ENCODE measurements around the gene C16orf92.
A peak's percentile ranks its signal among the peaks of the same experiment; 100 is the strongest.

C16orf92 gene

DNA sequence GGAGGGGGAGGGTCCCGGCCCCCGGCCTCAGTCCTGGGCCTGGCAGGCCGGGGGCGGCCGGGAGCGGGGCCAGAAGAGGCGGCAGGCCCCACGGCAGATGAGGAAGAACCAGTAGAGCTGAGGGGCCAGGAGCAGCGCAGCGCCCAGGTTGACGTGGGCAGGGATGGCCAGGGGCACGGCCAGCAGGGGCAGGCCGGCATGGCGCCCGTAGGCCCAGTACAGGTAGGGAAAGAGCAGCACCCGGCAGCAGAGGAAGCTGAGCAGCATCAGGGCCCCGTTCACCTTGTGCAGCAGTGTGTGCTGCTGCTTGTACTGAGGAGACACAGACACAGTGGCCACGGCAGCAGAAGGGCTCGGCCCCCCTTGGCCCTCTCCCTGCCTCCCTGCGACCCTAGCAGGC is 2.2 kb downstream of the C16orf92 start:
- Histone ChIP-seq H3K27ac (replicated peaks; ENCODE audit: low read length) (no peak overlapping the region), H3K23ac (ENCODE audit: low read depth, low read length, poor library complexity) (no peak overlapping the region), H2BK12ac (ENCODE audit: low read length) (no peak overlapping the region), H3K9ac (ENCODE audit: low read depth, low read length, poor library complexity) (no peak overlapping the region), H4K8ac (ENCODE audit: low read depth, low read length) (no peak overlapping the region), H3K9me3 (replicated peaks in 1 of 2; ENCODE audit: control insufficient read depth in 2 of 2, insufficient read depth in 1 of 2, low read depth in 1 of 2, low read length in 2 of 2) (no peaks in the 10 kb centered on the region), H3K4ac (ENCODE audit: low read length) (no peak overlapping the region), H3K14ac (ENCODE audit: low read length) (peak overlapping the region; percentile 6), H3K4me1 (ENCODE audit: control insufficient read depth in 2 of 2, insufficient read depth in 1 of 2, low read depth in 1 of 2, low read length in 2 of 2) (peaks cover 4 to 13% of the 10 kb centered on the region in 2 donors), H4K91ac (ENCODE audit: low read depth, low read length, poor library complexity) (no peak overlapping the region), H2BK15ac (ENCODE audit: low read length) (peak overlapping the region; percentile 30), H2BK5ac (ENCODE audit: low read length) (peak overlapping the region; percentile 73), H3K79me1 (ENCODE audit: low read depth, low read length) (peaks cover 4% of the 10 kb centered on the region), H2BK120ac (ENCODE audit: low read depth, low read length) (no peak overlapping the region), H2AK5ac (ENCODE audit: low read depth, low read length) (no peak overlapping the region), H3K4me2 (ENCODE audit: insufficient read depth, low read length, poor library complexity, severe bottlenecking) (no peak overlapping the region), H3K36me3 (replicated peaks in 1 of 2; ENCODE audit: control insufficient read depth in 2 of 2, insufficient read depth in 2 of 2, low read length in 2 of 2) (peaks cover 0 to 7% of the 10 kb centered on the region in 2 donors), H3K4me3 (ENCODE audit: low read length in 2 of 2) (no peak overlapping the region), H3K18ac (ENCODE audit: low read length) (no peak overlapping the region), H3K27me3 (ENCODE audit: control insufficient read depth in 3 of 3, insufficient read depth in 3 of 3, low read depth in 1 of 3, low read length in 3 of 3) (peaks cover 0 to 24% (median 0%) of the 10 kb centered on the region in 3 experiments), H2AFZ (ENCODE audit: low read length) (no peak overlapping the region)
- DNase-seq (ENCODE audit: low spot score) = no peak
- WGBS, 2 donors (ENCODE audit: extremely low coverage in 2 of 2, insufficient read length in 2 of 2, insufficient replicate concordance in 1 of 2) = no CpG with 5 or more reads among the region's 20 CpGs

DNA sequence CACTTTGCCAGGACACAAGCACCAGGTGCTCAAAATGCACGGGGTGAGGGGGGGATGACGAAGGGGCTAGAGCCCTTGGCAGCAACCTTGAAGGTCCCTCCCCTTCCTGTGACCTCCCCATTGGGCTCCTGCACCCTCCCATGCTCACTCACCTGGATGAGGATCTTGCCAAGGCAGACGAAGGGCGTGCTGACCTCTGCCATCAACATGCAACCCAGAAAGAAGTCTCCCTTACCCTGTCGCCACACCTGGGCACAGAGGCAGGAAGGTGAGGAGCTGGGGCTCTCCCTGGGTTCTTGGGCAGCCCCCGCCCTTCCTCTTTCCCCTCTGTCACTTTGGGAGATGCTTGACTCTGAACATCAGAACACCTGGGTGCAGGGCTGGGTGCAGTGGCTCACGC is 2.6 kb downstream of the C16orf92 start:
- no CpG with 5 or more reads among the region's 7 CpGs for WGBS, 2 donors (ENCODE audit: extremely low coverage in 2 of 2, insufficient read length in 2 of 2, insufficient replicate concordance in 1 of 2)
- no peak overlapping the region for H2BK120ac ChIP-seq (ENCODE audit: low read depth, low read length)

DNA sequence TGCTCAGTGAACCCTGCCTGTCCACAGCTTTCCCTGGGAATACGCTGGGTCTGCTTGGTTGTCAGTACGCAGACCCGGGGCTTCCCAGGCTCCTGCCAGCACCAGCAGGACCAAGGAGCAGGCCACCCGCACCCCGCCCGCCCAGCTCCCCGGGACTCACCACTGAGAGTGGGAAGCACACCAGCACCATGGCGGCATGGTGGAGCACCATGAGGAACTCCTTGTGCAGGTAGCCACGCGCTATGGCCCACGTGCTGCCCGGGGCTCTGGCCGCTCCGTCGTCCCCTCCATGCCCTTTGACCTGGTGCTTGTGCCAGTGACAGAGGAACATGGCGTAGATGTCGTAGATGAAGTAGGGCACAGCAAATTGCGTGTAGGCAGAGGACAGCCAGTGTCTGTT is 3.5 kb downstream of the C16orf92 start:
- H3K9ac ChIP-seq (ENCODE audit: low read depth, low read length, poor library complexity) = peak overlapping the region; percentile 56
- DNase-seq (ENCODE audit: low spot score) = no peak
- no peak overlapping the region for H3K4ac ChIP-seq (ENCODE audit: low read length)
- no peak overlapping the region for H3K4me2 ChIP-seq (ENCODE audit: insufficient read depth, low read length, poor library complexity, severe bottlenecking)
- H3K18ac ChIP-seq (ENCODE audit: low read length) = no peak overlapping the region
- H3K4me3 ChIP-seq (ENCODE audit: low read length in 2 of 2) = no peak overlapping the region
- H2AK5ac ChIP-seq (ENCODE audit: low read depth, low read length) = no peak overlapping the region
- WGBS, 2 donors (ENCODE audit: extremely low coverage in 2 of 2, insufficient read length in 2 of 2, insufficient replicate concordance in 1 of 2) = no CpG with 5 or more reads among the region's 18 CpGs
- peak overlapping the region; percentile 69 for H3K23ac ChIP-seq (ENCODE audit: low read depth, low read length, poor library complexity)
- peaks cover 6 to 17% of the 10 kb centered on the region in 2 donors for H3K4me1 ChIP-seq (ENCODE audit: control insufficient read depth in 2 of 2, insufficient read depth in 1 of 2, low read depth in 1 of 2, low read length in 2 of 2)
- H3K36me3 ChIP-seq (replicated peaks in 1 of 2; ENCODE audit: control insufficient read depth in 2 of 2, insufficient read depth in 2 of 2, low read length in 2 of 2) = peaks cover 0 to 7% of the 10 kb centered on the region in 2 donors
- H3K27me3 ChIP-seq (ENCODE audit: control insufficient read depth in 3 of 3, insufficient read depth in 3 of 3, low read depth in 1 of 3, low read length in 3 of 3) = peaks cover 0 to 24% (median 0%) of the 10 kb centered on the region in 3 experiments
- H3K79me1 ChIP-seq (ENCODE audit: low read depth, low read length) = peaks cover 2% of the 10 kb centered on the region
- H2BK12ac ChIP-seq (ENCODE audit: low read length) = no peak overlapping the region
- H3K27ac ChIP-seq (replicated peaks; ENCODE audit: low read length) = no peak overlapping the region
- no peak overlapping the region for H2BK5ac ChIP-seq (ENCODE audit: low read length)
- H2AFZ ChIP-seq (ENCODE audit: low read length) = no peak overlapping the region
- H4K91ac ChIP-seq (ENCODE audit: low read depth, low read length, poor library complexity) = no peak overlapping the region
- H2BK120ac ChIP-seq (ENCODE audit: low read depth, low read length) = no peak overlapping the region
- H3K9me3 ChIP-seq (replicated peaks in 1 of 2; ENCODE audit: control insufficient read depth in 2 of 2, insufficient read depth in 1 of 2, low read depth in 1 of 2, low read length in 2 of 2) = no peaks in the 10 kb centered on the region
- no peak overlapping the region for H2BK15ac ChIP-seq (ENCODE audit: low read length)
- H4K8ac ChIP-seq (ENCODE audit: low read depth, low read length) = no peak overlapping the region
- peak overlapping the region; percentile 65 for H3K14ac ChIP-seq (ENCODE audit: low read length)

More for the DNA sequence above, 2.6 kb downstream of the C16orf92 start:
- no peak overlapping the region for H3K4me3 ChIP-seq (ENCODE audit: low read length in 2 of 2)
- peaks cover 0 to 7% of the 10 kb centered on the region in 2 donors for H3K36me3 ChIP-seq (replicated peaks in 1 of 2; ENCODE audit: control insufficient read depth in 2 of 2, insufficient read depth in 2 of 2, low read length in 2 of 2)
- peaks cover 4% of the 10 kb centered on the region for H3K79me1 ChIP-seq (ENCODE audit: low read depth, low read length)
- H3K27ac ChIP-seq (replicated peaks; ENCODE audit: low read length) = no peak overlapping the region
- H2BK5ac ChIP-seq (ENCODE audit: low read length) = no peak overlapping the region
- peaks cover 7 to 15% of the 10 kb centered on the region in 2 donors for H3K4me1 ChIP-seq (ENCODE audit: control insufficient read depth in 2 of 2, insufficient read depth in 1 of 2, low read depth in 1 of 2, low read length in 2 of 2)
- H4K8ac ChIP-seq (ENCODE audit: low read depth, low read length) = peak overlapping the region; percentile 77
- H2BK12ac ChIP-seq (ENCODE audit: low read length) = no peak overlapping the region
- no peak overlapping the region for H3K4me2 ChIP-seq (ENCODE audit: insufficient read depth, low read length, poor library complexity, severe bottlenecking)
- DNase-seq (ENCODE audit: low spot score) = no peak
- H2AK5ac ChIP-seq (ENCODE audit: low read depth, low read length) = no peak overlapping the region
- H3K14ac ChIP-seq (ENCODE audit: low read length) = no peak overlapping the region
- peak overlapping the region; percentile 30 for H2BK15ac ChIP-seq (ENCODE audit: low read length)
- no peak overlapping the region for H3K18ac ChIP-seq (ENCODE audit: low read length)
- H3K23ac ChIP-seq (ENCODE audit: low read depth, low read length, poor library complexity) = no peak overlapping the region
- peaks cover 0 to 24% (median 0%) of the 10 kb centered on the region in 3 experiments for H3K27me3 ChIP-seq (ENCODE audit: control insufficient read depth in 3 of 3, insufficient read depth in 3 of 3, low read depth in 1 of 3, low read length in 3 of 3)
- no peaks in the 10 kb centered on the region for H3K9me3 ChIP-seq (replicated peaks in 1 of 2; ENCODE audit: control insufficient read depth in 2 of 2, insufficient read depth in 1 of 2, low read depth in 1 of 2, low read length in 2 of 2)
- H4K91ac ChIP-seq (ENCODE audit: low read depth, low read length, poor library complexity) = no peak overlapping the region
- no peak overlapping the region for H3K4ac ChIP-seq (ENCODE audit: low read length)
- no peak overlapping the region for H2AFZ ChIP-seq (ENCODE audit: low read length)
- H3K9ac ChIP-seq (ENCODE audit: low read depth, low read length, poor library complexity) = no peak overlapping the region

DNA sequence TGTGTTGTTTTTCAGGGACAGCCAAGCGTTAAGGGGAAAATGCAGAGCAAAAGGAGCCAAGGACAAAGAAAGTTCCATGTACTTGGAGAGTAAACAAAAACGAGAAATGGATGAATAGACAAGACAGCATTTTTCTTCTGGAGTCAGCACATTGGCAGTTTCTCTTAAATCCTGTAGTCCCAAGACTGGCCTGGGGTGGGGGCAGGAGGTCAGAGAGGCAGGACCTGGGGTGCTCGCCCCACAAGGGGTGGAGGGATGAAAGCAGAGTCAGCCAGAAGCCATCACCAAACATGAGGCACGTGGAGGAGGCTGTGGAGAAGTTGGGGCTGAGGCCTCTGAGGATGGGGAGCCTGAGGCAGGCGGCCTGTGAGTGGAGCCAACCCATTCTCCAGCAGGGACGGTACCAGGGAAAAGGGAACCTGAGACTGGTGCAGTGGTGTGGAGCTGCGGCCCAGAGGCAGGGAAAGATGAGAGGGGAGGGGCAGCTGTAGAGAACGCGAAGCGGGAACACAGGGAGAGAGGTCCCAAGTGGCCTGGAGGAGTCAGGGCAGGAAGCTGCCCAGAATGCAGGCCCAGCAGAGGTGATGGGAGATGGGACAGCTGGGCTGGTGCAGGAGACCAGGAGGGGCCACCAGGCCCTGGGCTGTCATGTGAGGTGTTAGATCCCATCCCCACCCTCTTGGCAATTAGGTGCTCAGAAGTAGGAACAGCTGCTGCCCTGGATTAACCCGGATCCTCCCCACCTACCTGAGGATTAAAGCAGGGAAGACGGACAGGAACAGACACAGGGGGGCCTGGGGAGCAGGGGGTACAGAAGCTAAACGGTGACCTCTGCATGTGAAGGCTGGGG is 4.8 kb downstream of the C16orf92 start:
- Histone ChIP-seq H3K79me1 (ENCODE audit: low read depth, low read length) (no peaks in the 10 kb centered on the region), H3K14ac (ENCODE audit: low read length) (no peak overlapping the region), H2AFZ (ENCODE audit: low read length) (no peak overlapping the region), H2BK120ac (ENCODE audit: low read depth, low read length) (no peak overlapping the region), H3K36me3 (replicated peaks in 1 of 2; ENCODE audit: control insufficient read depth in 2 of 2, insufficient read depth in 2 of 2, low read length in 2 of 2) (peaks cover 0 to 7% of the 10 kb centered on the region in 2 donors), H3K9me3 (replicated peaks in 1 of 2; ENCODE audit: control insufficient read depth in 2 of 2, insufficient read depth in 1 of 2, low read depth in 1 of 2, low read length in 2 of 2) (no peaks in the 10 kb centered on the region), H3K4ac (ENCODE audit: low read length) (no peak overlapping the region), H3K9ac (ENCODE audit: low read depth, low read length, poor library complexity) (no peak overlapping the region), H3K4me2 (ENCODE audit: insufficient read depth, low read length, poor library complexity, severe bottlenecking) (no peak overlapping the region), H3K4me3 (ENCODE audit: low read length in 2 of 2) (no peak overlapping the region), H4K91ac (ENCODE audit: low read depth, low read length, poor library complexity) (no peak overlapping the region), H3K18ac (ENCODE audit: low read length) (no peak overlapping the region), H3K27me3 (ENCODE audit: control insufficient read depth in 3 of 3, insufficient read depth in 3 of 3, low read depth in 1 of 3, low read length in 3 of 3) (peaks cover 0 to 24% (median 0%) of the 10 kb centered on the region in 3 experiments), H2BK5ac (ENCODE audit: low read length) (no peak overlapping the region), H4K8ac (ENCODE audit: low read depth, low read length) (no peak overlapping the region), H3K27ac (replicated peaks; ENCODE audit: low read length) (no peak overlapping the region), H3K23ac (ENCODE audit: low read depth, low read length, poor library complexity) (no peak overlapping the region), H3K4me1 (ENCODE audit: control insufficient read depth in 2 of 2, insufficient read depth in 1 of 2, low read depth in 1 of 2, low read length in 2 of 2) (peaks cover 12 to 24% of the 10 kb centered on the region in 2 donors), H2BK15ac (ENCODE audit: low read length) (no peak overlapping the region), H2AK5ac (ENCODE audit: low read depth, low read length) (no peak overlapping the region), H2BK12ac (ENCODE audit: low read length) (no peak overlapping the region)
- no peak for DNase-seq (ENCODE audit: low spot score)
- WGBS, 2 donors (ENCODE audit: extremely low coverage in 2 of 2, insufficient read length in 2 of 2, insufficient replicate concordance in 1 of 2) = no CpG with 5 or more reads among the region's 13 CpGs

Data from neuronal stem cell (in vitro differentiated cells).